Mammary epithelial cell (primary cell): ENCODE data around the gene GEMIN8.

Source experiments
- EZH2 ChIP-seq: IDR thresholded peaks from 2 replicates; pipeline ENCODE4 v1.6.1; 2012; ENCODE audit warnings: low read length, inconsistent platforms, borderline replicate concordance
- TF ChIP-seq, protein P1 (sequence below), 2 donors: IDR thresholded peaks in 1 of 2; conservative IDR thresholded peaks in 1 of 2; 2 replicates each; pipeline ENCODE4 v1.5.1; 2011 to 2012; ENCODE audit warnings: inconsistent platforms in 2 of 2, low read length in 2 of 2, mild to moderate bottlenecking in 2 of 2, control low read depth in 1 of 2, low read depth in 1 of 2; ENCODE audit not compliant: insufficient read depth in 1 of 2; ENCODE audit errors: extremely low read depth in 1 of 2

DNA sequence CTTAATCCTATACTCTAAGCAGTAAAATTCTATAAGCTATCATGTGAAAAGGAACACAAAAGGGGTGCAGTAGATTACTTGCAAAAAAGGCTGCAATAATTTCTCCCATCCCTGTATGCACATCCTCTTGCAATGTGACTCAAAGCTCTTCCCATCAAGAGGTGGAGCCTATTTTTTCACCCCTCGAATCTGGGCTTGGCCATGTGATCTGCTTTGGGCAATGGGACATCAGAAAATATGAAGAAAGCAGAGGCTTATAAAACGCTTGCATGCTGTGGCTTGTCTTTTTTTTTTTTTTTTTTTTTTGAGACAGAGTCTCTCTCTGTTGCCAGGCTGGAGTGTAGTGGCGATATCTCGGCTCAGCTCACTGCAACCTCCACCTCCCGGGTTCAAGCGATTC, 33.0 kb downstream of the GEMIN8 start:
- TF ChIP-seq, protein P1, sequence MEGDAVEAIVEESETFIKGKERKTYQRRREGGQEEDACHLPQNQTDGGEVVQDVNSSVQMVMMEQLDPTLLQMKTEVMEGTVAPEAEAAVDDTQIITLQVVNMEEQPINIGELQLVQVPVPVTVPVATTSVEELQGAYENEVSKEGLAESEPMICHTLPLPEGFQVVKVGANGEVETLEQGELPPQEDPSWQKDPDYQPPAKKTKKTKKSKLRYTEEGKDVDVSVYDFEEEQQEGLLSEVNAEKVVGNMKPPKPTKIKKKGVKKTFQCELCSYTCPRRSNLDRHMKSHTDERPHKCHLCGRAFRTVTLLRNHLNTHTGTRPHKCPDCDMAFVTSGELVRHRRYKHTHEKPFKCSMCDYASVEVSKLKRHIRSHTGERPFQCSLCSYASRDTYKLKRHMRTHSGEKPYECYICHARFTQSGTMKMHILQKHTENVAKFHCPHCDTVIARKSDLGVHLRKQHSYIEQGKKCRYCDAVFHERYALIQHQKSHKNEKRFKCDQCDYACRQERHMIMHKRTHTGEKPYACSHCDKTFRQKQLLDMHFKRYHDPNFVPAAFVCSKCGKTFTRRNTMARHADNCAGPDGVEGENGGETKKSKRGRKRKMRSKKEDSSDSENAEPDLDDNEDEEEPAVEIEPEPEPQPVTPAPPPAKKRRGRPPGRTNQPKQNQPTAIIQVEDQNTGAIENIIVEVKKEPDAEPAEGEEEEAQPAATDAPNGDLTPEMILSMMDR (conservative IDR thresholded peaks at IDR 0.05 in 1 of 2, IDR thresholded peaks at IDR 0.05 in 1 of 2; ENCODE audit: extremely low read depth in 1 of 2, insufficient read depth in 1 of 2, low read depth in 1 of 2, low read length in 2 of 2), result no peak
- no peak for TF ChIP-seq EZH2
